ENCODE data around the gene ZC3H4.

ZC3H4 gene

DNA sequence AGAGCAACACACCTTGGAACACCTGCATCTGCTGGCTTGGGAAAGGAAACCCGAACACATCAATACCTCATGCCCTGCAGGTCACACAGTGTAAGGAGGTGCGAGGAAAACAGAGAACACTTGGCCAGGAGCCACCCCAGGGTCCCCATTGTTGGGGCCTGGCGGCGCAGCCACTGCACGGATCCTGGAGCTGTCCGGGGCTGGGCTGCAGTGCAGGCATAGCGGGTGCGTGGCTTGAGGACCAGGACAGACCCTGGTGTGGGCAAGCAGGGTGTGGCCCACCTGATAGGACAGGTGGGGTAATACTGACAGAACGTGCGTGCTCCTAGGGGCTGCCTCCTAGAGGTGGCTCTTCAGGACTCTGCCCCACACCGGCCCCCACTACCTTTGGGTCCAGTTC, 48.3 kb downstream of the ZC3H4 start:
- Histone ChIP-seq H3K4me2 (ENCODE audit: low read length) (no peak overlapping the region), H3K9me3 (ENCODE audit: low read length) (no peaks in the 10 kb centered on the region), H3K4me1 (ENCODE audit: insufficient read depth, low read length, severe bottlenecking) (no peaks in the 10 kb centered on the region), H3F3A (ENCODE audit: insufficient read depth, low read length) (no peaks in the 10 kb centered on the region), H3K4me3 (ENCODE audit: low read depth, low read length, poor library complexity, severe bottlenecking) (no peak overlapping the region), H4K20me1 (ENCODE audit: insufficient read depth, low read length) (no peaks in the 10 kb centered on the region), H2AFZ (ENCODE audit: low read length) (no peak overlapping the region), H3K79me2 (ENCODE audit: insufficient read depth, low read length) (no peaks in the 10 kb centered on the region), H3K36me3 (ENCODE audit: insufficient read depth, low read length) (peaks cover 61% of the 10 kb centered on the region), H3K9me2 (ENCODE audit: low read depth, low read length) (no peaks in the 10 kb centered on the region), H3K9ac (ENCODE audit: low read length) (no peak overlapping the region), H3K27me3 (ENCODE audit: insufficient read depth, low read length) (no peaks in the 10 kb centered on the region), H3K27ac (ENCODE audit: low read depth, low read length, poor library complexity, severe bottlenecking) (no peak overlapping the region)
- TF ChIP-seq, protein P1, sequence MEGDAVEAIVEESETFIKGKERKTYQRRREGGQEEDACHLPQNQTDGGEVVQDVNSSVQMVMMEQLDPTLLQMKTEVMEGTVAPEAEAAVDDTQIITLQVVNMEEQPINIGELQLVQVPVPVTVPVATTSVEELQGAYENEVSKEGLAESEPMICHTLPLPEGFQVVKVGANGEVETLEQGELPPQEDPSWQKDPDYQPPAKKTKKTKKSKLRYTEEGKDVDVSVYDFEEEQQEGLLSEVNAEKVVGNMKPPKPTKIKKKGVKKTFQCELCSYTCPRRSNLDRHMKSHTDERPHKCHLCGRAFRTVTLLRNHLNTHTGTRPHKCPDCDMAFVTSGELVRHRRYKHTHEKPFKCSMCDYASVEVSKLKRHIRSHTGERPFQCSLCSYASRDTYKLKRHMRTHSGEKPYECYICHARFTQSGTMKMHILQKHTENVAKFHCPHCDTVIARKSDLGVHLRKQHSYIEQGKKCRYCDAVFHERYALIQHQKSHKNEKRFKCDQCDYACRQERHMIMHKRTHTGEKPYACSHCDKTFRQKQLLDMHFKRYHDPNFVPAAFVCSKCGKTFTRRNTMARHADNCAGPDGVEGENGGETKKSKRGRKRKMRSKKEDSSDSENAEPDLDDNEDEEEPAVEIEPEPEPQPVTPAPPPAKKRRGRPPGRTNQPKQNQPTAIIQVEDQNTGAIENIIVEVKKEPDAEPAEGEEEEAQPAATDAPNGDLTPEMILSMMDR (IDR thresholded peaks at IDR 0.05; ENCODE audit: low read length), result no peak
- no peak for TF ChIP-seq EZH2 (IDR thresholded peaks at IDR 0.05; ENCODE audit: borderline replicate concordance, low read length)

DNA sequence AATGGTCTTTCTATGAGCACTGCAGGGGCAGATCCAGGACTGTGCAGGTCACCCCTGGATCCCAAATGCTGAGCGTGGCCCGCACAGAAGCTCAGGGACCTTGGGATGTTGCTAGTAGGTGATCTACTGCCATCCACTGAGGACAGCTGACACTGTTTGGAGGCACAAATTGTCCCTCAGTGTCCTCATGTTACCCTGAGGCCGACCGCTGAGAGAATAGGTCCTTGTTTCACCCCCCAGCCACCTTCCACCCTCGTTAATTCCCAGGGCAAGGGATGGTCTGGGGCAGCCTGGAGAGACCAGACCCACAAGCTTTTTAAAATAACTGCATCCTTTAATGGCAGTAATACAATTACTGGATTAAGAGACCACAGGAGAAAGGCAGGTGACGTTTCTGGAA, 49.7 kb downstream of the ZC3H4 start:
- H3K4me3 ChIP-seq (ENCODE audit: low read depth, low read length, poor library complexity, severe bottlenecking), result no peak overlapping the region
- no peak overlapping the region for H2AFZ ChIP-seq (ENCODE audit: low read length)
- no peak overlapping the region for H3K9ac ChIP-seq (ENCODE audit: low read length)
- H3F3A ChIP-seq (ENCODE audit: insufficient read depth, low read length), result no peaks in the 10 kb centered on the region
- peaks cover 47% of the 10 kb centered on the region for H3K36me3 ChIP-seq (ENCODE audit: insufficient read depth, low read length)
- H3K4me2 ChIP-seq (ENCODE audit: low read length), result no peak overlapping the region
- no peaks in the 10 kb centered on the region for H3K4me1 ChIP-seq (ENCODE audit: insufficient read depth, low read length, severe bottlenecking)
- H3K27ac ChIP-seq (ENCODE audit: low read depth, low read length, poor library complexity, severe bottlenecking), result no peak overlapping the region
- no peaks in the 10 kb centered on the region for H3K79me2 ChIP-seq (ENCODE audit: insufficient read depth, low read length)
- no peaks in the 10 kb centered on the region for H3K27me3 ChIP-seq (ENCODE audit: insufficient read depth, low read length)
- H3K9me2 ChIP-seq (ENCODE audit: low read depth, low read length), result no peaks in the 10 kb centered on the region
- no peak for TF ChIP-seq EZH2 (IDR thresholded peaks at IDR 0.05; ENCODE audit: borderline replicate concordance, low read length)
- TF ChIP-seq, protein P1 (IDR thresholded peaks at IDR 0.05; ENCODE audit: low read length), result no peak
- H3K9me3 ChIP-seq (ENCODE audit: low read length), result no peaks in the 10 kb centered on the region
- H4K20me1 ChIP-seq (ENCODE audit: insufficient read depth, low read length), result no peaks in the 10 kb centered on the region

DNA sequence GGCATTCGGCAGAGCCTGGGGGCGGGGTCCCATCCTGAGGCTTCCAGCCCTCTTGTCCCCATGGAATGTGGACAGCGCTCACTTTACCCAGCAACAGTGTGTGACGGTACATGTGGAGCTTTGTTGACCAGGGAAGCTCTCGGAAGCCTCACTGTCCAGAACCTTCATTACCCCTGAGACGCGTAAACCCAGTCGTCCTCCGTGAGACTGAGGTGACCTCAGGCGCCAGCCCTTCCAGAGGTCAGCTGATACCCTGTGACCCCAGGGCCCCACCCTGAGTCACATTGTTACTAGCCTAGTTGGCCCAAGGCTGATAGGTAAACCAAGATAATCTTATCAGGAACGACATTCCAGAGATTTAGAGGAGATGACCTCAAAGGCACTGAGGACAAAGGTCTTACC, 55.0 kb downstream of the ZC3H4 start:
- no peak overlapping the region for H3K4me2 ChIP-seq (ENCODE audit: low read length)
- no peak overlapping the region for H3K4me3 ChIP-seq (ENCODE audit: low read depth, low read length, poor library complexity, severe bottlenecking)
- H3K4me1 ChIP-seq (ENCODE audit: insufficient read depth, low read length, severe bottlenecking), result no peaks in the 10 kb centered on the region
- no peak overlapping the region for H3K9ac ChIP-seq (ENCODE audit: low read length)
- no peaks in the 10 kb centered on the region for H3K9me3 ChIP-seq (ENCODE audit: low read length)
- peaks cover 3% of the 10 kb centered on the region; the same call in 1 of the 2 replicates for H3K27me3 ChIP-seq (ENCODE audit: insufficient read depth, low read length)
- no peaks in the 10 kb centered on the region for H4K20me1 ChIP-seq (ENCODE audit: insufficient read depth, low read length)
- no peak for TF ChIP-seq EZH2 (IDR thresholded peaks at IDR 0.05; ENCODE audit: borderline replicate concordance, low read length)
- TF ChIP-seq, protein P1 (IDR thresholded peaks at IDR 0.05; ENCODE audit: low read length), result no peak
- H3K9me2 ChIP-seq (ENCODE audit: low read depth, low read length), result no peaks in the 10 kb centered on the region
- H3K79me2 ChIP-seq (ENCODE audit: insufficient read depth, low read length), result no peaks in the 10 kb centered on the region
- H3K36me3 ChIP-seq (ENCODE audit: insufficient read depth, low read length), result peaks cover 3% of the 10 kb centered on the region
- H3K27ac ChIP-seq (ENCODE audit: low read depth, low read length, poor library complexity, severe bottlenecking), result no peak overlapping the region
- H3F3A ChIP-seq (ENCODE audit: insufficient read depth, low read length), result no peaks in the 10 kb centered on the region
- no peak overlapping the region for H2AFZ ChIP-seq (ENCODE audit: low read length)
